ENCODE data around the gene CDH15. TPM values are rescaled to one million over a fixed set of nuclear protein-coding genes. Genes with fewer than 3 reads are reported as not detected.

The CDH15 gene
- total and polyA plus RNA-seq, 2 of the 13 experiments (the other 11 are each of a cell fraction or from before 2014, with no cell fraction given) = 0.74 to 2.2 TPM

- TF ChIP-seq CC2D1A (CRISPR knock-in tag; IDR thresholded peaks at IDR 0.05) (no peak), CHCHD3 (CRISPR knock-in tag; IDR thresholded peaks at IDR 0.05) (0 out of 2 replicates have a peak, but pooled peaks have one; percentile 38), ZNF263 (CRISPR knock-in tag; IDR thresholded peaks at IDR 0.05) (peak; percentile 32; the same call in 1 of the 2 replicates), DZIP1 (CRISPR knock-in tag; IDR thresholded peaks at IDR 0.05) (0 out of 2 replicates have a peak, but pooled peaks have one; percentile 68), ZNF776 (CRISPR knock-in tag; IDR thresholded peaks at IDR 0.05) (peak; percentile 29; the same call in 1 of the 2 replicates), HMG20A (CRISPR knock-in tag; IDR thresholded peaks at IDR 0.05; ENCODE audit: borderline replicate concordance) (no peak), MAZ (IDR thresholded peaks at IDR 0.05; ENCODE audit: borderline replicate concordance, low read depth, low read length) (0 out of 2 replicates have a peak, but pooled peaks have one; percentile 19), MAZ (CRISPR knock-in tag; IDR thresholded peaks at IDR 0.05; ENCODE audit: low read depth) (no peak), HOXA5 (CRISPR knock-in tag; IDR thresholded peaks at IDR 0.05) (no peak), EZH2 (conservative IDR thresholded peaks at IDR 0.05; ENCODE audit: low read depth, low read length) (no peak), AKAP8 (CRISPR knock-in tag; IDR thresholded peaks at IDR 0.05) (peak; percentile 97), HNF4A (CRISPR knock-in tag; IDR thresholded peaks at IDR 0.05) (0 out of 2 replicates have a peak, but pooled peaks have one; percentile 8), ZNF891 (CRISPR knock-in tag; IDR thresholded peaks at IDR 0.05) (0 out of 2 replicates have a peak, but pooled peaks have one; percentile 78), HINFP (CRISPR knock-in tag; IDR thresholded peaks at IDR 0.05; ENCODE audit: low read depth) (no peak), MTA1 (CRISPR knock-in tag; IDR thresholded peaks at IDR 0.05; ENCODE audit: borderline replicate concordance) (peak; percentile 8; the same call in 1 of the 2 replicates), ZNF24 (IDR thresholded peaks at IDR 0.05) (no peak), ZNF800 (CRISPR knock-in tag; IDR thresholded peaks at IDR 0.05) (peak; percentile 82; the same call in 1 of the 2 replicates), HNRNPUL1 (IDR thresholded peaks at IDR 0.05; ENCODE audit: low read depth, low read length) (no peak), ZNF264 (CRISPR knock-in tag; IDR thresholded peaks at IDR 0.05) (0 out of 2 replicates have a peak, but pooled peaks have one; percentile 30), TARDBP (CRISPR knock-in tag; IDR thresholded peaks at IDR 0.05) (peak; percentile 65), MAF1 (CRISPR knock-in tag; IDR thresholded peaks at IDR 0.05; ENCODE audit: borderline replicate concordance) (no peak), ZNF713 (CRISPR knock-in tag; IDR thresholded peaks at IDR 0.05) (no peak), MAFG (CRISPR knock-in tag; IDR thresholded peaks at IDR 0.05) (0 out of 2 replicates have a peak, but pooled peaks have one; percentile 3), RELA (CRISPR knock-in tag; IDR thresholded peaks at IDR 0.05) (no peak), NRL (CRISPR knock-in tag; IDR thresholded peaks at IDR 0.05; ENCODE audit: borderline replicate concordance) (0 out of 2 replicates have a peak, but pooled peaks have one; percentile 14)
Measured at GRCh38 chr16:89184933-89185794, 13.6 kb downstream of the CDH15 start (continued).
